Measurements from ENCODE around the gene CAV1. TPM values are rescaled to one million over a fixed set of nuclear protein-coding genes. Genes with fewer than 3 reads are reported as not detected.

Gene CAV1
- total and polyA plus RNA-seq, 2 of the 13 experiments (the other 11 are each of a cell fraction or from before 2014, with no cell fraction given) = 0.40 TPM; not detected in 1

GRCh38 chr7:116552602-116553001, 27.8 kb downstream of the CAV1 start (continued):
- TF ChIP-seq RNF219 (CRISPR knock-in tag; IDR thresholded peaks at IDR 0.05) = no peak
- no peak for TF ChIP-seq AHR (CRISPR knock-in tag; IDR thresholded peaks at IDR 0.05)
- no peak for TF ChIP-seq ZNF34 (CRISPR knock-in tag; IDR thresholded peaks at IDR 0.05; ENCODE audit: borderline replicate concordance)

- Histone ChIP-seq H3K79me2 (ENCODE audit: insufficient read depth, low read length) (no peaks in the 10 kb centered on the region), H3K36me3 (replicated peaks in 1 of 2; ENCODE audit: control insufficient read depth in 1 of 2, insufficient read depth in 2 of 2, low read length in 2 of 2) (no peaks in the 10 kb centered on the region), H3K4me1 (ENCODE audit: insufficient read depth, low read length) (no peaks in the 10 kb centered on the region), H2AFZ (ENCODE audit: low read length) (no peak overlapping the region), H3K9me3 (ENCODE audit: low read length) (no peaks in the 10 kb centered on the region), H3K27me3 (ENCODE audit: control insufficient read depth in 1 of 2, insufficient read depth in 2 of 2, low read length in 2 of 2) (no peaks in the 10 kb centered on the region), H3K4me2 (ENCODE audit: low read depth, low read length) (no peak overlapping the region), H3K9ac (ENCODE audit: insufficient read depth, low read depth, low read length) (no peak overlapping the region), H3K27ac (ENCODE audit: extremely low read length, insufficient read depth, low read length) (no peak overlapping the region), H3K4me3 (replicated peaks in 1 of 3; ENCODE audit: insufficient read depth in 1 of 3, low read depth in 2 of 3, low read length in 3 of 3) (no peak overlapping the region), H4K20me1 (ENCODE audit: insufficient read depth, low read length) (no peaks in the 10 kb centered on the region)
- CTCF ChIA-PET (ENCODE audit: low intra/inter-chr PET ratio, low total read pairs) = no interaction called here
- TF ChIP-seq KLF11 (CRISPR knock-in tag; IDR thresholded peaks at IDR 0.05) (no peak), MAX (IDR thresholded peaks at IDR 0.05) (no peak), ZNF136 (CRISPR knock-in tag; IDR thresholded peaks at IDR 0.05; ENCODE audit: low read depth) (no peak), ZNF530 (CRISPR knock-in tag; IDR thresholded peaks at IDR 0.05; ENCODE audit: low read depth) (no peak), FIP1L1 (IDR thresholded peaks at IDR 0.05; ENCODE audit: borderline replicate concordance, insufficient read depth, low read depth, low read length) (no peak), ATM (IDR thresholded peaks at IDR 0.05; ENCODE audit: borderline replicate concordance) (no peak), BORCS8-MEF2B (CRISPR knock-in tag; IDR thresholded peaks at IDR 0.05) (no peak), ZNF333 (CRISPR knock-in tag; IDR thresholded peaks at IDR 0.05; ENCODE audit: borderline replicate concordance) (no peak), BRD4 (CRISPR knock-in tag; IDR thresholded peaks at IDR 0.05) (no peak), POGK (CRISPR knock-in tag; conservative IDR thresholded peaks at IDR 0.05) (no peak), NFE2L1 (CRISPR knock-in tag; IDR thresholded peaks at IDR 0.05; ENCODE audit: borderline replicate concordance) (no peak)
- in situ Hi-C loops (cut with HindIII; ENCODE audit: extremely low pct_ligation_motif_present, low pct_unique_long_range_greater_than_20kb) = no loop called here
- FAIRE-seq (no peak), DNase-seq (ENCODE audit: low spot score) (no peak), ATAC-seq (no peak)
- intact Hi-C loops (cut with micrococcal nuclease; ENCODE audit: unreplicated experiment) = no loop called here
- 3% methylated on average over 3 of the region's 3 CpGs for WGBS (ENCODE audit: low lambda C conversion rate)
- POLR2A ChIA-PET = no interaction called here
- no TSS peak for BruUV-seq (replicated peaks)
These were observed 28.5 kb downstream of the CAV1 start for GRCh38 chr7:116553168-116553964.

Data from HepG2 (cell line).